GM12872 (cell line): ENCODE results near the gene PDE4D.

Experiments
- TF ChIP-seq, protein P1 (sequence below): IDR thresholded peaks from 3 replicates; pipeline ENCODE4 v1.5.1; 2011; ENCODE audit warnings: low read depth, mild to moderate bottlenecking, low read length, moderate library complexity; ENCODE audit not compliant: insufficient read depth

The PDE4D gene

DNA sequence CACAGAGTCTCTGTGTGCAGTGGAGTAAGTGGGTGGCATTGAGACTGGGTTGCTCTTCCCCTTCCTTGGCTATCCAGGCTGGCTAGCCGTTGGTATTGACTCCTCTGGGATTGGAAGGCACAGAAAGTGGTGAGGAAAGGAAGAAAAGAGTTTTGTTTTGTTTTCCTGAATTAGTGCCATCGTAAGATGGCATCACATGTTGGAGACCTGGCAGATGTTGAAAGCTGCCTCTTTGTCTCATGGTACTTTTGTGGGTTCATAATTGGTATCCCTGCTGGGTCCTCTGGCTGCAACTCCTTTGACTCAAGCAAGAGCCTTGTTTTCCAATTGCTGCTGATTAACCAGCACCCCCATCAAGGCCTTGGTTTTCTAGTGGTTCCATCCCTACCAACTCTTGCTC, 293.8 kb downstream of the PDE4D start:
- TF ChIP-seq, protein P1, sequence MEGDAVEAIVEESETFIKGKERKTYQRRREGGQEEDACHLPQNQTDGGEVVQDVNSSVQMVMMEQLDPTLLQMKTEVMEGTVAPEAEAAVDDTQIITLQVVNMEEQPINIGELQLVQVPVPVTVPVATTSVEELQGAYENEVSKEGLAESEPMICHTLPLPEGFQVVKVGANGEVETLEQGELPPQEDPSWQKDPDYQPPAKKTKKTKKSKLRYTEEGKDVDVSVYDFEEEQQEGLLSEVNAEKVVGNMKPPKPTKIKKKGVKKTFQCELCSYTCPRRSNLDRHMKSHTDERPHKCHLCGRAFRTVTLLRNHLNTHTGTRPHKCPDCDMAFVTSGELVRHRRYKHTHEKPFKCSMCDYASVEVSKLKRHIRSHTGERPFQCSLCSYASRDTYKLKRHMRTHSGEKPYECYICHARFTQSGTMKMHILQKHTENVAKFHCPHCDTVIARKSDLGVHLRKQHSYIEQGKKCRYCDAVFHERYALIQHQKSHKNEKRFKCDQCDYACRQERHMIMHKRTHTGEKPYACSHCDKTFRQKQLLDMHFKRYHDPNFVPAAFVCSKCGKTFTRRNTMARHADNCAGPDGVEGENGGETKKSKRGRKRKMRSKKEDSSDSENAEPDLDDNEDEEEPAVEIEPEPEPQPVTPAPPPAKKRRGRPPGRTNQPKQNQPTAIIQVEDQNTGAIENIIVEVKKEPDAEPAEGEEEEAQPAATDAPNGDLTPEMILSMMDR = no peak

DNA sequence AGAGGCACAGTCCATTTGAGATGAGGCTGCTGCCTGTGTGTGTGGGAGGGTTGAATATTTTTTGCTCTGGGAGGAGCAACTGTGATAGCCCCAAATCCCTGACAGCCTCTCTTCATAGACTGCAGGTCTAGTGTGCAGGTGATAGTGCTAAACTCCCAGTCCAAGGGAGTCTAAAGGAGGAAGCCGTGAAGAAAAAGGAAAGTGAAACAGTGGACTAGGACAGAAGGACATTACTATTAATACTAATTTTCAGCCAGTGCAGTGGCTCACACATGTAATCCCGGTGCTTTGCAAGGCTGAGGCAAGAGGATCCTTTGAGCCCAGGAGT, 295.0 kb downstream of the PDE4D start:
- TF ChIP-seq, protein P1 = no peak

DNA sequence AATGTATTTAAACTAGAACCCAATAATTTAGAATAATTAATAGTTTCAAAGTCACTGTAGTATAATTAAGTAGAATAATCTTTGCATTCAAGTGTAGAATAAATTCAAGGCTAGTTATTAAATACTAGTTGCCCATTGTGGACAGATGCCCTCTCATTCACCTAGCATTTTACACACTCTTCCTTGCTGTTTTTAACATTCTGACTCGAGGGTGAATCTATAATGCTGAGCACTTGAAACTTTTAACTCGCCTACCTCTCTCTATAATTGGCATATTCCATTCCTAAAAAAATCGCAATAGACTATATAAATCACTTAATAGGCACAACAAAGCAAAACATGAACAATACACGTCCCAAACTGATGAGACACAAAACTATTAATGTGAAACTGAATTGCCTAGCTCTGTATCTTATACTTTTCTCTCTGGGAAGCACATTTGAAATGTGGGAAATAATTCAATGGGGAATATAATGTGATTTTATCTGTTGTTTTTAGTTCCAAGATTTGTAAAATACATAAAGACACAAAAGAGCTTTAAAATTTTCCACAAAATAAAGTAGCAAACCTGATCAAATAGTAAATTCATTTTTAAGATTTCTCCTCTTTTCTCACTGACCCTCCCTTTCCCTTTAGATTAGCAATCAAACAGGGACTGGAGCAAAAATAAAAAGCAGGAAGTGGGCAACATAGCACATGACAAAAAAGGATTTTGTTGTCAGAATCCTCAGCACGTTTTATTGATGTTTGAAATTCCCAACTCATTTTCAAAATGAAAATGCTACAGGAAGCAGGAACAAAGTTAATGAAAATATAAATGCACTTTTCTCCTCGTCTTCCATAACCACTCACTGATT, 295.6 kb downstream of the PDE4D start:
- TF ChIP-seq, protein P1 = no peak

DNA sequence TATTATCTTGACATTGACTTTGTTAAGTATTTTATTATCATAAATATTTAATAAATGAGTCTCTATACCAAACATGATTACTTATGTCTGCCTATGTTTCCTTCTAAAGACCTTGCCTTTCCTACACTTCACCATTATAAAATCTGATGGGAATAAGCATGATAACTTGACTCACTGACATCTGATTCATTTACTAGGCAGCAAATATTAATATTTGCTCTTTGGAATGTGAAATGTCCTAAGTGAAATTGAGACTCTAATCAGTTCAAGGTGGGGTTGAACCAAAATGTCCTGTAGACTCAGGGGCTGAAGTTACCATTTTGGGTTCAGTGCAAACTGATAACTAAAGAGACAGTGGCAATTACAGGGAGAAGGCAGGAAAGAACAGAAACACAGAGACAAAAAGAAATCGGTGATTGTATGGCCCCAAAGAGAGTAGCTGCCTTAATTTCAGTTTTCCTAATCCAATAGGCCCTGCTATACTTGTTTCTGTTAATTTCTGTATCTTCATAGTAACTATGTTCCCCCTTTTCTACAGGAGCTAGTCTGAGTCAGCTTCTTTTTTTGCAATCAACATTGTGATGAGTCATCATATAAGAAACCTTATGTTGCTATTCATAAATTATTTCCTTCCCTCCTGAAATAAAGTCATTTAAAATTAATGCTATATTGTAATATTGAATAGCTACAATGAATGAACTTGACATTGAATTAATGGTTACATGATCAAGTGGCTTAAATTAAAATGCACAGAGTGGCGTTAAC, 296.8 kb downstream of the PDE4D start:
- TF ChIP-seq, protein P1 = no peak

DNA sequence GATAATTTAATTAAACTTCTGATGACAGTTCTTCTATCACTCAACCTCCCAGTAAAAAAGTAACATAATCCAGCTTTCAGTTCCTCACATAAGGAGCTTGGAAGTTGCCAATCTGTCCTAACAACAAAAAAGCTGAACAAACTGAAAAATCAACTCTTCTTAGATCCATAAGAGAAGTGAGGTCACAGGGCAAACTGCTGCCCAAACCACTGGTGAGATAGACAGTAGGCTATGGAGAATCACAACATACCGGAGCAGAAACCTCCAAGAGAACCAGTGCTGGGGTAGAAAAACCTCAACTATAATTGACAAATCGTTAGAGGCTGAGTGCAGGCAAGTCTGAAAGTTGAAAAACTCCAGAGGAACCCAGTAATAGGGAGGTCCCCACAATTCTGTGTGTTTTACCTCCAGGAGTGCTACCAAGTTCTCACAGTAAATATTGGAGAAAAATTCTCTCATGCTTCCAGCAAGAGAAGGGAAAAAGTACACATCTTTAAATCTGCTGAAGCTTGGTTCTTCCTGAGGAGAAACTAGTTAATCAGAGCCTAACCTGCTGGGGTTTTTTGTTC, 300.0 kb downstream of the PDE4D start:
- TF ChIP-seq, protein P1 = no peak

DNA sequence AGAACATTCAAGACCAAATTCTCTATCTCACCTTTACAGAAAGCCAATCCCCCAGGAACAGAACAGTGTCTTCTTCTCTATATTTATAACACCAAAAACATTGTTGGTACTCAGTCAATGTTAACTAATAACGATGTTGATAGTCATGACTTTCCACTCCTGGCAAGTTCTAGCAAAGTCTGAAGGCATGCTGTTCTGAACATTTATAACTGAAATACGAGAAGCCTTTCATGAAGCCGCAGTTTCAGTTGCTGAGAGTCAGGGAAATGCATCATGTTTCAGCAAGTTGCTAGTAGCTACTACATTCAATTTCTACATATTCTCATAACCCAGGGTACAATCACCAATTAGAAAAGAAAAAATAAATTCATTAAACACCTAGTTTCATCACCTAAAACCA, 301.4 kb downstream of the PDE4D start:
- TF ChIP-seq, protein P1 = no peak

DNA sequence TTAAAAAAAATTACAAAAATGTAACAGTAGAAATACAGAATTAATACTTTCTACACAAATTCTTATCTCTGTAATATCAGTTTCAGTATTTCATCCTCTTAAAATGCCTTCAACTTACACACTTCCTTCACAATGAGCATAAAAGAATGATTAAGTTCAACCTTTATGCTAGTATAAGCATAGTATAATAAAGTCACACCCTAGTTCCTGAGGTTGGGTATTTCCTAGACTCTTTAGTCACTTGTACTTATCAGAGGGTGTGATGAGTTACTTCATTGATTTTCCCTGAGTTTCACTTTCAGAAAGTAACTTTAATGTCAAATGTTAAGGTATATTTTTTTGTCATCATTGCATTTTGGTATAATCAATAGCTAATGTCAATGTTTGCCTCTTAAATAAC, 302.4 kb downstream of the PDE4D start:
- TF ChIP-seq, protein P1 = no peak
